Endodermal cell (in vitro differentiated cells): ENCODE results near the gene PPM1D. TPM values are rescaled to one million over a fixed set of nuclear protein-coding genes. Genes with fewer than 3 reads are reported as not detected.

Experiments used
- DNase-seq: peaks from one replicate; pipeline ENCODE4 v3.0.0-alpha.2; 2017
- H3K27ac ChIP-seq: 2 replicates; pipeline ENCODE4 v1.5.1; 2013; ENCODE audit warnings: mild to moderate bottlenecking, low read depth, low read length, moderate library complexity
- H3K27me3 ChIP-seq: 2 replicates; pipeline ENCODE4 v1.6.1; 2013; ENCODE audit warnings: mild to moderate bottlenecking, low read length, moderate library complexity; ENCODE audit not compliant: insufficient read depth, control insufficient read depth, poor library complexity, severe bottlenecking
- H3K36me3 ChIP-seq: 2 replicates; pipeline ENCODE4 v1.7.0; 2013; ENCODE audit warnings: mild to moderate bottlenecking, low read length, moderate library complexity; ENCODE audit not compliant: control insufficient read depth, insufficient read depth
- H3K4me1 ChIP-seq: one replicate; pipeline ENCODE4 v1.7.0; 2013; ENCODE audit warnings: low read length; ENCODE audit not compliant: control insufficient read depth, insufficient read depth
- H3K4me3 ChIP-seq: 2 replicates; pipeline ENCODE4 v1.5.1; 2013; ENCODE audit warnings: mild to moderate bottlenecking, low read length, moderate library complexity
- H3K9ac ChIP-seq: 2 replicates; pipeline ENCODE4 v1.6.1; 2013; ENCODE audit warnings: mild to moderate bottlenecking, low read length, moderate library complexity; ENCODE audit not compliant: poor library complexity, severe bottlenecking; ENCODE audit errors: extremely low read depth
- H3K9me3 ChIP-seq: 2 replicates; pipeline ENCODE4 v1.6.1; 2013; ENCODE audit warnings: mild to moderate bottlenecking, low read length, moderate library complexity; ENCODE audit not compliant: control insufficient read depth
- H3K27ac Mint-ChIP-seq: 2 replicates; pipeline ENCODE4 v1.8.0; 2020; ENCODE audit warnings: mixed read lengths
- H3K27me3 Mint-ChIP-seq: 2 replicates; pipeline ENCODE4 v1.8.0; 2021; ENCODE audit warnings: mild to moderate bottlenecking, mixed read lengths; ENCODE audit not compliant: insufficient read depth
- H3K36me3 Mint-ChIP-seq: 2 replicates; pipeline ENCODE4 v1.8.0; 2020; ENCODE audit warnings: low read depth, mixed read lengths
- H3K4me1 Mint-ChIP-seq: 2 replicates; pipeline ENCODE4 v1.8.0; 2020; ENCODE audit warnings: mixed read lengths
- H3K4me3 Mint-ChIP-seq: 2 replicates; pipeline ENCODE4 v1.8.0; 2020; ENCODE audit warnings: mild to moderate bottlenecking, moderate library complexity, mixed read lengths
- H3K9me3 Mint-ChIP-seq: 2 replicates; pipeline ENCODE4 v1.8.0; 2020; ENCODE audit warnings: mild to moderate bottlenecking, mixed read lengths
- CTCF ChIP-seq: fragments of 200-600 bp; sonication (generic); conservative IDR thresholded peaks from 2 replicates; pipeline ENCODE4 v1.5.0; 2021; ENCODE audit warnings: antibody characterized with exemption, mild to moderate bottlenecking
- WGBS, 2 experiments: methylation state at CpG; one replicate each; pipeline versions ENCODE4 v1.1.5 to v1.1.7; 2013; ENCODE audit warnings: missing lambda C conversion rate in 2 of 2, mixed read lengths in 1 of 2; ENCODE audit not compliant: insufficient coverage in 1 of 2, insufficient read length in 1 of 2; 5-methylcytosine and 5-hydroxymethylcytosine counted together
- total RNA-seq, 2 donors: library from RNA; stranded (reverse); fragmentation: NEBNext Ultra II Directional in 1 of 2; extraction: Animal tissue kit (Norgen Biotek cat#: 25700) in 1 of 2; gene quantifications; 2 replicates in 1 of 2; 3 replicates in 1 of 2; pipeline ENCODE4 v1.2.1, GENCODE V29; 2021

The PPM1D gene
- total RNA-seq, 2 donors from 2014 or later = 9.4 to 13.0 TPM

GRCh38 chr17:60577147-60577915 lies 22.7 kb upstream of the PPM1D start:
- Histone ChIP-seq H3K4me1 (peaks cover 3% of the 10 kb centered on the region), H3K4me3 (no peak overlapping the region), H3K9ac (no peak overlapping the region), H3K9me3 (peaks cover 8% of the 10 kb centered on the region), H3K36me3 (no peaks in the 10 kb centered on the region), H3K27me3 (no peaks in the 10 kb centered on the region), H3K27ac (no peak overlapping the region)
- Mint-ChIP-seq H3K4me3 (no peak overlapping the region), H3K27me3 (peaks cover 9% of the 10 kb centered on the region), H3K4me1 (peaks cover 26% of the 10 kb centered on the region), H3K36me3 (no peaks in the 10 kb centered on the region), H3K9me3 (peaks cover 8% of the 10 kb centered on the region), H3K27ac (no peak overlapping the region)
- peak; percentile 65 for DNase-seq
- peak; percentile 30 for TF ChIP-seq CTCF
- 69 to 82% methylated on average over 6 to 7 of the region's 7 CpGs for WGBS, 2 experiments

- no peaks in the 10 kb centered on the region for H3K36me3 ChIP-seq
- no peak overlapping the region for H3K4me3 ChIP-seq
- H3K9me3 Mint-ChIP-seq = peaks cover 8% of the 10 kb centered on the region
- H3K27ac Mint-ChIP-seq = no peak overlapping the region
- no peak overlapping the region for H3K27ac ChIP-seq
- 84% methylated on average over 2 of the region's 2 CpGs; no CpG with 5 or more reads in 1 of the 2 experiments for WGBS, 2 experiments
- H3K9ac ChIP-seq = no peak overlapping the region
- peaks cover 11% of the 10 kb centered on the region for H3K27me3 Mint-ChIP-seq
- no peak for TF ChIP-seq CTCF
- DNase-seq = no peak
- peaks cover 3% of the 10 kb centered on the region for H3K4me1 ChIP-seq
- no peaks in the 10 kb centered on the region for H3K36me3 Mint-ChIP-seq
- no peaks in the 10 kb centered on the region for H3K27me3 ChIP-seq
- H3K4me3 Mint-ChIP-seq = no peak overlapping the region
- H3K9me3 ChIP-seq = peaks cover 8% of the 10 kb centered on the region
- peaks cover 26% of the 10 kb centered on the region for H3K4me1 Mint-ChIP-seq
Measured at GRCh38 chr17:60579090-60579489, 20.9 kb upstream of the PPM1D start.

GRCh38 chr17:60579551-60579950 lies 20.4 kb upstream of the PPM1D start:
- H3K27me3 ChIP-seq = no peaks in the 10 kb centered on the region
- H3K27ac ChIP-seq = no peak overlapping the region
- H3K36me3 ChIP-seq = no peaks in the 10 kb centered on the region
- H3K4me1 ChIP-seq = peaks cover 3% of the 10 kb centered on the region
- no peak for TF ChIP-seq CTCF
- Mint-ChIP-seq H3K4me1 (peaks cover 26% of the 10 kb centered on the region), H3K4me3 (no peak overlapping the region), H3K27me3 (peaks cover 11% of the 10 kb centered on the region), H3K36me3 (no peaks in the 10 kb centered on the region), H3K27ac (no peak overlapping the region), H3K9me3 (peaks cover 8% of the 10 kb centered on the region)
- H3K9me3 ChIP-seq = peaks cover 8% of the 10 kb centered on the region
- no peak overlapping the region for H3K9ac ChIP-seq
- no peak overlapping the region for H3K4me3 ChIP-seq
- DNase-seq = peak; percentile 90
- WGBS, 2 experiments = 65 to 83% methylated on average over 3 to 4 of the region's 4 CpGs
